GM12864 (cell line): Measurements from ENCODE around the gene GOSR1.
"Not testable (repeated sequence)": the region's sequence is repeated elsewhere in the genome, so short reads cannot be mapped to it uniquely, and the experiment has no call there.

Source experiments
- DNase-seq: peaks from one replicate; pipeline ENCODE4 v3.0.0-alpha.2; 2011; ENCODE audit warnings: low read depth
- H3K4me3 ChIP-seq: 2 replicates; pipeline ENCODE4 v1.5.1; 2011; ENCODE audit warnings: mild to moderate bottlenecking, low read depth, low read length, control low read depth
- CTCF ChIP-seq: IDR thresholded peaks from 2 replicates; pipeline ENCODE4 v1.5.1; 2011; ENCODE audit warnings: low read depth, mild to moderate bottlenecking, moderate library complexity, low read length, control low read depth, inconsistent platforms; ENCODE audit errors: missing control alignments

Gene GOSR1

DNA sequence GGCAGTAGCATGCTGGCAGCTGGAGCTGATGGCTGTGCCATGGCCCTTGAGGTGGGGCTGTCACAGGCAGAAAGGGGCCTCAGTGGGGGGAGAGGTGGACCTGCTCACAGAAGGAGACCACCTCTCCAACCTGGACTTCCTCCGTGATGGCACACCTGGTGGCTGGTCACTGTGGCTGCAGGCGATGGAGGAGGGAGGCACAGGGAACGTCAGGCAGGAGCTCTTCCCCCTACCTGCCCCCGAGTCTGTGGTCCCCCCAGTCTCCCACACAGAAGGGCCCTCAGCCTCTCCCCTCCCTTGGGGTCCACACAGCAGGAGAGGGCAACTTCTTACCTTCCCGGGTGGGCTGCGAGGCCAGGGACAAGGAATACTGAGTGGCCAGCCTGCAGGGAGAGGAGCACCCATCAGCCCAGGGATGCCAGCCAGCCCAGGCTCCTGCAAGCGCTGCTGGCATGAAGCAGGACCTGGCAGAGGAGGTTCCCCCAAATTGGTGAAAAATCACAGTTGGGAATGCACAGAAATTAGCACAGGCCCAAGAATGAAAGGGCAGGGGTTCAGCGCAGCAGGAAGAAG lies 96.5 kb downstream of the GOSR1 start:
- no peak for TF ChIP-seq CTCF

DNA sequence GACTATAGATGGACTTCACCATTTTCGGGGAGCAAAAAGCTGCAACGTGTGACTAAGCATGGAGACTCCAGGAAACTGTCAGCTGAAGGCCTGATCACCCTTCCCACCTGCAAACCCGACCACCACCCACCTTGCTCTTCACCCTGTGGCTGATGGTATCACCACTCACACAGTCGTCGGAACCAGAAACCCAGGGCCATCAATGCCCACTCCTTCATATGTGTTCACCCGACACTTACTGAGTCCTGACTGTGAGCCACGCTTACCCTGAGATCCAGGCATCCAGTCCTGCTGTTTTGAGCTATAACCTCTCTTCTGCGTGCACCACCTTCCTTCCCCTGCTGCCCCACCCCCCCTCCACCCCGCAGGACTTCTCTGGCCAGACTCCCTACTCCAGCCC lies 97.1 kb downstream of the GOSR1 start:
- not testable (repeated sequence) for H3K4me3 ChIP-seq, DNase-seq

More for the DNA sequence above, 96.5 kb downstream of the GOSR1 start:
- no peak for DNase-seq
- H3K4me3 ChIP-seq: no peak overlapping the region

- not testable (repeated sequence) for H3K4me3 ChIP-seq, DNase-seq
Measured at GRCh38 chr17:30574806-30575205, 97.6 kb downstream of the GOSR1 start.

DNA sequence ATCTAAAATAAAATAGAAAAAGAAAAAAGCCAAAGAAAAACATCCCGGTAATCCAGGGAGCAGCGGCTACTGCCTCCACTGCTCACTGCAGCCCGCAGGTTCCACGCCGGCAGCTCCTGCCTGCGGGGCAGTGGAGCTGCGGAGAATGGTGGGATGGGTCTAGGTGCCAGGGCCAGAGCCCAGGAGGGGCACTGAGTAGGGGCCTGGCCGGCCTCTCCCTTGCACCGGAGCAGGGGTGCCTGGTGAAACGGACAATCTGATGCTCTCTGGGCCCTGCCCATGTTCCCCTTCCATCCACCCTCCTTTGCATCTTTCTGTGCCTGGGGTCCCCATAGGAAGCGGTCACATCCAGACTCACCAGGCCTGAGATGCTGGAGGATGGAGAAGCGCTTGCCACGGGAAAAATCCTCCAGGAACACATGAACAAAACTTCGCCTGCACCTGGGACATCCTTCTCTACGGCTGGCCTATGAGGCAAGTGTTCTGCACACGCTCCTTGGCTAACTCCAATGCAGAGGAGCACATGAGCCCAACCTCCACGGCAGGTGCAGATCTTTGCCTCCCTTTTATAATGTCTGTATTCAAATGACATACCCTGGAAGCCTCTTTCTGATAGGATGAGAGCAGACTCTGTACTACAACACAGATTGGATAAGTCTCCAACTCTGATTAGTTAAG lies 98.6 kb downstream of the GOSR1 start:
- H3K4me3 ChIP-seq, DNase-seq: not testable (repeated sequence)

- DNase-seq: no peak
- TF ChIP-seq CTCF: no peak
- H3K4me3 ChIP-seq: no peak overlapping the region
Measured at GRCh38 chr17:30576326-30576861, 99.2 kb downstream of the GOSR1 start.
